ENCODE measurements around the gene SCG3. TPM values are rescaled to one million over a fixed set of nuclear protein-coding genes. Genes with fewer than 3 reads are reported as not detected.

The SCG3 gene
- total RNA-seq, 1 experiment from 2014 or later = not detected

GRCh38 chr15:51731549-51732267, 50.4 kb downstream of the SCG3 start:
- no TSS peak for BruUV-seq (replicated peaks)
- 0 out of 2 replicates have a peak overlapping the region, but pooled peaks have one; percentile 29 for H3K4me3 ChIP-seq
- intact Hi-C loops (cut with micrococcal nuclease; ENCODE audit: unreplicated experiment) = no loop called here
- H3K9me3 ChIP-seq (ENCODE audit: insufficient read depth, low read depth) = no peaks in the 10 kb centered on the region
- no peaks in the 10 kb centered on the region for H3K36me3 ChIP-seq (ENCODE audit: low read depth)
- peak overlapping the region; percentile 47; the same call in 1 of the 2 replicates for H3K4me2 ChIP-seq
- H3K9me2 ChIP-seq (ENCODE audit: insufficient read depth) = no peaks in the 10 kb centered on the region
- H2AFZ ChIP-seq = no peak overlapping the region
- H3K27me3 ChIP-seq (ENCODE audit: insufficient read depth, low read depth) = no peaks in the 10 kb centered on the region
- ChIA-PET POLR2A (ENCODE audit: unreplicated experiment) (no interaction called here), CTCF (interaction anchor here (0.7 kb wide), 1 partner anchor 12 kb away, joined by 3 read pairs; no protein-coding TSS in a partner anchor)
- H3K79me2 ChIP-seq (ENCODE audit: low read depth) = peaks cover 4% of the 10 kb centered on the region; the same call in 1 of the 2 replicates
- TF ChIP-seq EZH2 (IDR thresholded peaks at IDR 0.05; ENCODE audit: low read depth) = no peak
- TF ChIP-seq, protein P1, sequence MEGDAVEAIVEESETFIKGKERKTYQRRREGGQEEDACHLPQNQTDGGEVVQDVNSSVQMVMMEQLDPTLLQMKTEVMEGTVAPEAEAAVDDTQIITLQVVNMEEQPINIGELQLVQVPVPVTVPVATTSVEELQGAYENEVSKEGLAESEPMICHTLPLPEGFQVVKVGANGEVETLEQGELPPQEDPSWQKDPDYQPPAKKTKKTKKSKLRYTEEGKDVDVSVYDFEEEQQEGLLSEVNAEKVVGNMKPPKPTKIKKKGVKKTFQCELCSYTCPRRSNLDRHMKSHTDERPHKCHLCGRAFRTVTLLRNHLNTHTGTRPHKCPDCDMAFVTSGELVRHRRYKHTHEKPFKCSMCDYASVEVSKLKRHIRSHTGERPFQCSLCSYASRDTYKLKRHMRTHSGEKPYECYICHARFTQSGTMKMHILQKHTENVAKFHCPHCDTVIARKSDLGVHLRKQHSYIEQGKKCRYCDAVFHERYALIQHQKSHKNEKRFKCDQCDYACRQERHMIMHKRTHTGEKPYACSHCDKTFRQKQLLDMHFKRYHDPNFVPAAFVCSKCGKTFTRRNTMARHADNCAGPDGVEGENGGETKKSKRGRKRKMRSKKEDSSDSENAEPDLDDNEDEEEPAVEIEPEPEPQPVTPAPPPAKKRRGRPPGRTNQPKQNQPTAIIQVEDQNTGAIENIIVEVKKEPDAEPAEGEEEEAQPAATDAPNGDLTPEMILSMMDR (conservative IDR thresholded peaks at IDR 0.05) = no peak
- H3K27ac ChIP-seq = peak overlapping the region; percentile 19; the same call in 1 of the 2 replicates
- H3K4me1 ChIP-seq (replicated peaks; ENCODE audit: insufficient read depth) = peaks cover 16% of the 10 kb centered on the region
- no peaks in the 10 kb centered on the region for H4K20me1 ChIP-seq (ENCODE audit: insufficient read depth)
- H3F3A ChIP-seq (ENCODE audit: insufficient read depth, low read depth) = peaks cover 5% of the 10 kb centered on the region; the same call in 1 of the 2 replicates
- DNase-seq = peak in 1 of 2 experiments; percentile 13

DNA sequence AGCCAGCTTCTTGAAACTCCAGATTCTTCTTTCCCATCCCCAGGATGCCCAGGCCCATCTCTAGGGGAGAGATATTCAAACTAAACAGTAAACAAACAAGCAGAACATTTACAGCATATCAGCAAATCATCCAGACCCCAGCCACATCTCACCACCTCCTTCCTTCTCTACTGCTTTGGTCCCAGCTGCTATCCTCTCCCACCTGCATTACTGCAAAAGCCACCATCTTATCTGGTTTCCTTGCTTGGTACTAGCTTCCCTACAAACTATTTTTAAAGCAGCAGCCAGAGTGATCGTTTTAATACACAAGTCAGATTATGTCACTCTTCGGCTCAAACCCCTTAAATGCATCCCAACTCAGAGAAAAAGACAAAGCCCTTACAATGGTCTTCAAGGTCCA, 51.3 kb downstream of the SCG3 start:
- intact Hi-C loops (cut with micrococcal nuclease; ENCODE audit: unreplicated experiment) = no loop called here
- CTCF ChIA-PET = interaction anchor here (0.6 to 0.7 kb wide), 2 partner anchors 13 to 82 kb away, joined by 3 to 6 read pairs; no protein-coding TSS in a partner anchor

GRCh38 chr15:51735228-51736010, 54.1 kb downstream of the SCG3 start:
- Histone ChIP-seq H3K4me3 (no peak overlapping the region), H3K27ac (no peak overlapping the region), H4K20me1 (ENCODE audit: insufficient read depth) (no peaks in the 10 kb centered on the region), H3K4me2 (peak overlapping the region; percentile 77; the same call in 1 of the 2 replicates), H3K27me3 (ENCODE audit: insufficient read depth, low read depth) (no peaks in the 10 kb centered on the region), H3F3A (ENCODE audit: insufficient read depth, low read depth) (no peaks in the 10 kb centered on the region), H3K36me3 (ENCODE audit: low read depth) (no peaks in the 10 kb centered on the region), H3K79me2 (ENCODE audit: low read depth) (peaks cover 4% of the 10 kb centered on the region; the same call in 1 of the 2 replicates), H3K9me2 (ENCODE audit: insufficient read depth) (no peaks in the 10 kb centered on the region), H2AFZ (no peak overlapping the region), H3K9me3 (ENCODE audit: insufficient read depth, low read depth) (no peaks in the 10 kb centered on the region), H3K4me1 (replicated peaks; ENCODE audit: insufficient read depth) (peaks cover 16% of the 10 kb centered on the region)
- no peak for DNase-seq
- TF ChIP-seq, protein P1 (conservative IDR thresholded peaks at IDR 0.05) = no peak
- TF ChIP-seq EZH2 (IDR thresholded peaks at IDR 0.05; ENCODE audit: low read depth) = no peak
- CTCF ChIA-PET = no interaction called here
- TSS peak; percentile 22 for BruUV-seq (replicated peaks)
- POLR2A ChIA-PET (ENCODE audit: unreplicated experiment) = no interaction called here
- intact Hi-C loops (cut with micrococcal nuclease; ENCODE audit: unreplicated experiment) = no loop called here

More for the DNA sequence above, 51.3 kb downstream of the SCG3 start:
- POLR2A ChIA-PET (ENCODE audit: unreplicated experiment) = no interaction called here
- H2AFZ ChIP-seq = no peak overlapping the region
- no peaks in the 10 kb centered on the region for H3K27me3 ChIP-seq (ENCODE audit: insufficient read depth, low read depth)
- no peak for TF ChIP-seq EZH2 (IDR thresholded peaks at IDR 0.05; ENCODE audit: low read depth)
- TF ChIP-seq, protein P1 (conservative IDR thresholded peaks at IDR 0.05) = no peak
- DNase-seq = no peak
- H3K4me1 ChIP-seq (replicated peaks; ENCODE audit: insufficient read depth) = peaks cover 10% of the 10 kb centered on the region
- no TSS peak for BruUV-seq (replicated peaks)
- no peaks in the 10 kb centered on the region for H3K36me3 ChIP-seq (ENCODE audit: low read depth)
- H3K79me2 ChIP-seq (ENCODE audit: low read depth) = peaks cover 4% of the 10 kb centered on the region; the same call in 1 of the 2 replicates
- H3K4me2 ChIP-seq = no peak overlapping the region
- no peaks in the 10 kb centered on the region for H4K20me1 ChIP-seq (ENCODE audit: insufficient read depth)
- H3F3A ChIP-seq (ENCODE audit: insufficient read depth, low read depth) = no peaks in the 10 kb centered on the region
- H3K9me3 ChIP-seq (ENCODE audit: insufficient read depth, low read depth) = no peaks in the 10 kb centered on the region
- H3K9me2 ChIP-seq (ENCODE audit: insufficient read depth) = no peaks in the 10 kb centered on the region
- no peak overlapping the region for H3K27ac ChIP-seq
- H3K4me3 ChIP-seq = no peak overlapping the region

Measured in PC-9 (cell line).